ENCODE measurements around the gene DRG2.

Gene DRG2

GRCh38 chr17:18100616-18101015 is 12.9 kb downstream of the DRG2 start:
- H2BK15ac ChIP-seq (ENCODE audit: low read depth, poor library complexity, severe bottlenecking): no peak overlapping the region
- no peak overlapping the region for H2BK5ac ChIP-seq (ENCODE audit: low read depth, low read length, poor library complexity, severe bottlenecking)
- no peak for DNase-seq
- no peaks in the 10 kb centered on the region for H3K27me3 ChIP-seq (ENCODE audit: control insufficient read depth in 1 of 2, insufficient read depth in 1 of 2, low read length in 2 of 2)
- no peak overlapping the region for H2AFZ ChIP-seq (ENCODE audit: low read depth, low read length)
- H3K36me3 ChIP-seq (ENCODE audit: control insufficient read depth in 1 of 2, insufficient read depth in 2 of 2, low read depth in 1 of 2, low read length in 2 of 2): peaks cover 82 to 87% of the 10 kb centered on the region in 2 experiments
- H4K91ac ChIP-seq (ENCODE audit: low read length): no peak overlapping the region
- no peak overlapping the region for H3K23ac ChIP-seq (ENCODE audit: low read length in 2 of 2)
- no peak overlapping the region for H2BK120ac ChIP-seq (ENCODE audit: low read depth, low read length)
- no peak overlapping the region for H4K8ac ChIP-seq (ENCODE audit: low read length)
- no peak overlapping the region for H3K4me2 ChIP-seq (ENCODE audit: low read length, poor library complexity, severe bottlenecking)
- H2BK12ac ChIP-seq (ENCODE audit: low read length in 2 of 2): no peak overlapping the region
- no peak overlapping the region for H3K4ac ChIP-seq (ENCODE audit: low read depth in 1 of 2, low read length in 2 of 2)
- H3K9me3 ChIP-seq (ENCODE audit: control insufficient read depth, low read length): no peaks in the 10 kb centered on the region
- no peak overlapping the region for H3K9ac ChIP-seq (ENCODE audit: low read length)
- peaks cover 2% of the 10 kb centered on the region for H3K4me1 ChIP-seq (ENCODE audit: control insufficient read depth, insufficient read depth, low read depth, low read length)
- 98% methylated on average over 10 of the region's 10 CpGs for WGBS
- no peak overlapping the region for H3K18ac ChIP-seq (ENCODE audit: low read depth in 1 of 2, low read length in 2 of 2)
- no peak overlapping the region for H2AK5ac ChIP-seq (ENCODE audit: low read length, severe bottlenecking)
- H3K4me3 ChIP-seq (ENCODE audit: insufficient read depth in 1 of 2, low read depth in 1 of 2, low read length in 2 of 2): no peak overlapping the region
- H3K14ac ChIP-seq (ENCODE audit: low read length in 2 of 2): no peak overlapping the region
- no peak overlapping the region for H3K27ac ChIP-seq (ENCODE audit: low read length, poor library complexity, severe bottlenecking)
- peaks cover 28% of the 10 kb centered on the region for H3K79me1 ChIP-seq (replicated peaks; ENCODE audit: low read length, poor library complexity, severe bottlenecking)

DNA sequence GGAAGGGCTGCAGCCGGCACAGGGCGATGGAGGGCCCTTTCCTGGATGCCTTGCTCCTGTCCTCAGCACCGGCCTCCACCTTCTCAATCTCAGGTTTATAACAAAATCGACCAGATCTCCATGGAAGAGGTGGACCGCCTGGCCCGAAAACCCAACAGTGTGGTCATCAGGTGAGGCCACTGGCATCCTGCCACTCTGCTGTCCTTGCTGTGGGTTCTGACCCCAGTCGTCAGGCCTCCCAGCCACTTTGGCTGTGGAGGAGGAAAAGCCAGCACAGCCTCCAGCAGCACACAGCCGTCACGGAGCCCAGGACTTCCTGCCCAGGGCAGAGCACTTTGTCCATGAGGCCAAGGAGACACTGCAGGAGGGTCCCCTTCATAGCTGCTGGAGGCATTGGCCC is 14.1 kb downstream of the DRG2 start:
- Histone ChIP-seq H4K8ac (ENCODE audit: low read length) (no peak overlapping the region), H2AK5ac (ENCODE audit: low read length, severe bottlenecking) (no peak overlapping the region), H2BK15ac (ENCODE audit: low read depth, poor library complexity, severe bottlenecking) (no peak overlapping the region), H3K14ac (ENCODE audit: low read length in 2 of 2) (no peak overlapping the region), H3K27ac (ENCODE audit: low read length, poor library complexity, severe bottlenecking) (no peak overlapping the region), H3K18ac (ENCODE audit: low read depth in 1 of 2, low read length in 2 of 2) (no peak overlapping the region), H2AFZ (ENCODE audit: low read depth, low read length) (no peak overlapping the region), H2BK5ac (ENCODE audit: low read depth, low read length, poor library complexity, severe bottlenecking) (no peak overlapping the region), H2BK12ac (ENCODE audit: low read length in 2 of 2) (no peak overlapping the region), H2BK120ac (ENCODE audit: low read depth, low read length) (no peak overlapping the region), H3K4me1 (ENCODE audit: control insufficient read depth, insufficient read depth, low read depth, low read length) (peaks cover 2% of the 10 kb centered on the region), H3K4ac (ENCODE audit: low read depth in 1 of 2, low read length in 2 of 2) (no peak overlapping the region), H3K4me3 (ENCODE audit: insufficient read depth in 1 of 2, low read depth in 1 of 2, low read length in 2 of 2) (no peak overlapping the region), H4K91ac (ENCODE audit: low read length) (no peak overlapping the region), H3K4me2 (ENCODE audit: low read length, poor library complexity, severe bottlenecking) (no peak overlapping the region), H3K36me3 (ENCODE audit: control insufficient read depth in 1 of 2, insufficient read depth in 2 of 2, low read depth in 1 of 2, low read length in 2 of 2) (peaks cover 82 to 93% of the 10 kb centered on the region in 2 experiments), H3K9me3 (ENCODE audit: control insufficient read depth, low read length) (no peaks in the 10 kb centered on the region), H3K23ac (ENCODE audit: low read length in 2 of 2) (no peak overlapping the region), H3K79me1 (replicated peaks; ENCODE audit: low read length, poor library complexity, severe bottlenecking) (peaks cover 23% of the 10 kb centered on the region), H3K9ac (ENCODE audit: low read length) (no peak overlapping the region), H3K27me3 (ENCODE audit: control insufficient read depth in 1 of 2, insufficient read depth in 1 of 2, low read length in 2 of 2) (no peaks in the 10 kb centered on the region)
- DNase-seq: no peak
- WGBS: 94% methylated on average over 9 of the region's 9 CpGs

DNA sequence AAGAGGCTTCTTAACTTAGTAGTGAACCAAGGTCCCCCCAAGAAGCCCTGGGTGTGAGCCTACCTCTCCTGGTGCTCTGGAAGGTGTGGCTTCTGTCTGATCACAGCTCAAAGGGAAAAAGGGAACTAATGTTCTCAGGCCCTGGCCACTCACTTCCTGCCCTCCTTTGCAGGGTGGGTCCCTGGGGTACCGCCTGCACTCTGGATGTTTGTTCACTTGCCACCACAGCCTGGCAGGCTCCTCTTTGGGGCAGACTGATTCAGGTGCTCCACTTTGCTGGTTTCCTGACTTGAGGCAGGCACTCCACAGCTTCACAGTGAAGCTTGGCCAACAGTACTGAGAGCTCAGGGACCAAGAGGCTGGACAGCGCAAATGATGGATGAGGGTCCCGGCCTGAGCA is 14.9 kb downstream of the DRG2 start:
- Histone ChIP-seq H3K79me1 (replicated peaks; ENCODE audit: low read length, poor library complexity, severe bottlenecking) (peaks cover 16% of the 10 kb centered on the region), H3K9me3 (ENCODE audit: control insufficient read depth, low read length) (no peaks in the 10 kb centered on the region), H3K4me3 (ENCODE audit: insufficient read depth in 1 of 2, low read depth in 1 of 2, low read length in 2 of 2) (no peak overlapping the region), H4K91ac (ENCODE audit: low read length) (no peak overlapping the region), H3K18ac (ENCODE audit: low read depth in 1 of 2, low read length in 2 of 2) (no peak overlapping the region), H2BK15ac (ENCODE audit: low read depth, poor library complexity, severe bottlenecking) (no peak overlapping the region), H2BK5ac (ENCODE audit: low read depth, low read length, poor library complexity, severe bottlenecking) (no peak overlapping the region), H3K36me3 (ENCODE audit: control insufficient read depth in 1 of 2, insufficient read depth in 2 of 2, low read depth in 1 of 2, low read length in 2 of 2) (peaks cover 81 to 93% of the 10 kb centered on the region in 2 experiments), H3K27ac (ENCODE audit: low read length, poor library complexity, severe bottlenecking) (no peak overlapping the region), H3K23ac (ENCODE audit: low read length in 2 of 2) (no peak overlapping the region), H3K14ac (ENCODE audit: low read length in 2 of 2) (no peak overlapping the region), H3K4me2 (ENCODE audit: low read length, poor library complexity, severe bottlenecking) (no peak overlapping the region), H4K8ac (ENCODE audit: low read length) (no peak overlapping the region), H2BK120ac (ENCODE audit: low read depth, low read length) (no peak overlapping the region), H3K9ac (ENCODE audit: low read length) (no peak overlapping the region), H3K27me3 (ENCODE audit: control insufficient read depth in 1 of 2, insufficient read depth in 1 of 2, low read length in 2 of 2) (no peaks in the 10 kb centered on the region), H3K4ac (ENCODE audit: low read depth in 1 of 2, low read length in 2 of 2) (no peak overlapping the region), H2AK5ac (ENCODE audit: low read length, severe bottlenecking) (no peak overlapping the region), H2AFZ (ENCODE audit: low read depth, low read length) (no peak overlapping the region), H2BK12ac (ENCODE audit: low read length in 2 of 2) (no peak overlapping the region), H3K4me1 (ENCODE audit: control insufficient read depth, insufficient read depth, low read depth, low read length) (peaks cover 2% of the 10 kb centered on the region)
- over 99% methylated on average over 3 of the region's 3 CpGs for WGBS
- DNase-seq: no peak

DNA sequence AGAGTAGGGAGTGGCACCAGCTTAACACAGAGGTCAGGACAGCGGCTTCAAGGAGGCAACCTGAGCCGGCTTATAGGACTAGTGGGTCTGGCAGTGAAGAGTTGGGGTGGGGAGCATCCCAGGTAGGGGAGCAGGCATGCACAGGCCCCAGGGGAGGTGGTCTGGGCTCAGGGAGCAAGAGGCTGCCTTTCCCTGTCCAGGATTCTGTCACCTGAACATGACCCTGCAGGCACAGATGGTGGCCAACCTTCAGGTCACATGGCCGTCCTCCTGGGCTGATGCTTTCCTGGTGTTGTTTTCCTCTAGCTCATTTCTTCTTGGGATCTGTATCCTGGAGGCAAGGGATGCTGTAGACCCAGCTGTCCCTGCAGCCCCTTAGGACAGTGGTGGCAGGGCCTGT is 17.3 kb downstream of the DRG2 start:
- Histone ChIP-seq H3K4me3 (ENCODE audit: insufficient read depth in 1 of 2, low read depth in 1 of 2, low read length in 2 of 2) (no peak overlapping the region), H2BK12ac (ENCODE audit: low read length in 2 of 2) (no peak overlapping the region), H3K14ac (ENCODE audit: low read length in 2 of 2) (no peak overlapping the region), H3K27ac (ENCODE audit: low read length, poor library complexity, severe bottlenecking) (no peak overlapping the region), H3K23ac (ENCODE audit: low read length in 2 of 2) (no peak overlapping the region), H4K91ac (ENCODE audit: low read length) (peak overlapping the region; percentile 65), H4K8ac (ENCODE audit: low read length) (no peak overlapping the region), H2AFZ (ENCODE audit: low read depth, low read length) (no peak overlapping the region), H3K27me3 (ENCODE audit: control insufficient read depth in 1 of 2, insufficient read depth in 1 of 2, low read length in 2 of 2) (no peaks in the 10 kb centered on the region), H2BK120ac (ENCODE audit: low read depth, low read length) (no peak overlapping the region), H3K9me3 (ENCODE audit: control insufficient read depth, low read length) (no peaks in the 10 kb centered on the region), H2BK5ac (ENCODE audit: low read depth, low read length, poor library complexity, severe bottlenecking) (no peak overlapping the region), H3K18ac (ENCODE audit: low read depth in 1 of 2, low read length in 2 of 2) (no peak overlapping the region), H3K9ac (ENCODE audit: low read length) (no peak overlapping the region), H2AK5ac (ENCODE audit: low read length, severe bottlenecking) (no peak overlapping the region), H3K36me3 (ENCODE audit: control insufficient read depth in 1 of 2, insufficient read depth in 2 of 2, low read depth in 1 of 2, low read length in 2 of 2) (peaks cover 58 to 71% of the 10 kb centered on the region in 2 experiments), H3K4me2 (ENCODE audit: low read length, poor library complexity, severe bottlenecking) (no peak overlapping the region), H3K79me1 (replicated peaks; ENCODE audit: low read length, poor library complexity, severe bottlenecking) (peaks cover 3% of the 10 kb centered on the region), H2BK15ac (ENCODE audit: low read depth, poor library complexity, severe bottlenecking) (no peak overlapping the region), H3K4ac (ENCODE audit: low read depth in 1 of 2, low read length in 2 of 2) (no peak overlapping the region), H3K4me1 (ENCODE audit: control insufficient read depth, insufficient read depth, low read depth, low read length) (peaks cover 3% of the 10 kb centered on the region)
- 99% methylated on average over 3 of the region's 3 CpGs for WGBS
- DNase-seq: no peak

Measured in mesenchymal stem cell (in vitro differentiated cells and primary cell).